Limb (tissue), 2 donors: ENCODE measurements around the gene GOLGA6L7.
"Not testable (repeated sequence)": the region's sequence is repeated elsewhere in the genome, so short reads cannot be mapped to it uniquely, and the experiment has no call there.

Experiments
- DNase-seq, 2 donors: peaks; one replicate each; pipeline ENCODE4 v3.0.0-alpha.2; 2016; ENCODE audit errors: extremely low spot score in 2 of 2

Gene GOLGA6L7

DNA sequence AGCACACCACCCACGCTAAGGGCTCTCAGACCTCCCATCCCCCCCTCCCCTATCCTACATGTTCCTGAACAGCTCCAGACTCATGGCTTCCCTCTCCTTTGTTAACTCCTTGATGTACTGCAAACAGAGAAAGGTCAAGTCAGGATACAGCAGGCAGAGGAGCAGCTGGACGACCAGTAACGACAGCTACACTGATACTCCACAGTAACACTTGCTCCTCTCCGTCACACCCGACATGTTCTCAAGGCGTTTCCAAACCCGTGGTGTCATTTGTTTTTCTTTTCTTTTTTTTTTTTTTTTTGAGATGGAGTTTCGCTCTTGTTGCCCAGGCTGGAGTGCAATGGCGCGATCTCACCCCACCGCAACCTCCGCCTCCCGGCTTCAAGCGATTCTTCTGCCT is 4.3 kb downstream of the GOLGA6L7 start:
- not testable (repeated sequence) for DNase-seq

DNA sequence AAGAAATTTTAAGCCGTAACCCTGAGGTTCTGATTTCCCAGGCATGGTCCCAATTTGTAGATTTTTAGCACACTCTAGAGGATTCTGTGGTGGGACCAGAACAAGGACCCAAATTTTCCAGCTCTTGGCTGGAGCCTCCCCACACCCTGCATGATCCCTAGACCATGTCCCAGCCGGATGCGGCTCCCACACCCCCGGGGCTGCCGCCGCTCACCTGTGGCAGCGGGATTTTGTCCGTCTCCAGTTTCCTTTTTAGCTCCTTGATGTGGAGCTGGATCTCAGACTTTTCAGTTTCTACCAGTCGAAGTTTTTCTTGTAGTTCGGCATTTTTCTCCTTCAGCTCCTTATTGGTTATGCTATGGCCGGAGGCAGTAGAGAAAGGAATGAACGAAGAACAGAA is 4.9 kb downstream of the GOLGA6L7 start:
- DNase-seq = not testable (repeated sequence)

DNA sequence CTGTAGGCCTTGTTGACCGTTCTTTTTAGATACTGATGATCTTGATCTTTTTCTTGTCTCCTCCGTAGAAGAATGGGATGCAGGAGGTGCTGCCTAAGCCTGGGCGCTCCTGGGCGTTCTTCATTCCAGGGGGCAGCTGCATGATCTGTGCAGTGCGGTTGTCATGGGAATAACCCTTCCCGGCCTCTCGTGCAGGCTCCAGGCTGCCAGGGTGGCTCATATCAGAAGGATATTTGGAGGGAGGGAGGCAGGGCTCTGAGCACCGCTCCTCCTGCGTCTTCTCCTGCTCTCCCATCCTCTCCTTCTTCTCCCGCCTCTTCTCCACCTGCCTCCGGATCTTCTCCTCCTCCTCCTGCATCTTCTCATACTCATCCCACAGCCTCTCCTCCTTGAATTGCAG is 6.2 kb downstream of the GOLGA6L7 start:
- DNase-seq = not testable (repeated sequence)

DNA sequence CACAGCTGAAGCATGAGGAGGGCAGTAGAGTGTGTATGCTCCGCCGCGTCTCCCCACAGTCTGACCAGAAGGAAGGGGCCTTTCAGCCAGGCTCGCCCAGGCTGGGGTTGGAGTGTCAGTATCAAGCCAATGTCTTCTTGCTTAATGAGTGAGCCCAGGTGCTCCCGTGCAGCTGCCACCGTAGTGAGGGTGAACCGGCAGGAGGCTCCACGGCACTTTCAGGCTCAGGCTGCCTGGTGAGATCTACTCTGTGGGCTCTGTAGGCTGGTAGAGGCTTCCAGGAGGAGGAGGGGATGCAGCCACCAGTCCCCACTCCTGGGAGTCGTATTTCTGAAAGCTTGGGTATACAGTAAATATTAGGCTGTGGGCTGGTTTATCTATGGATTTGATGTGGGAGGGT is 8.2 kb downstream of the GOLGA6L7 start:
- not testable (repeated sequence) for DNase-seq

DNA sequence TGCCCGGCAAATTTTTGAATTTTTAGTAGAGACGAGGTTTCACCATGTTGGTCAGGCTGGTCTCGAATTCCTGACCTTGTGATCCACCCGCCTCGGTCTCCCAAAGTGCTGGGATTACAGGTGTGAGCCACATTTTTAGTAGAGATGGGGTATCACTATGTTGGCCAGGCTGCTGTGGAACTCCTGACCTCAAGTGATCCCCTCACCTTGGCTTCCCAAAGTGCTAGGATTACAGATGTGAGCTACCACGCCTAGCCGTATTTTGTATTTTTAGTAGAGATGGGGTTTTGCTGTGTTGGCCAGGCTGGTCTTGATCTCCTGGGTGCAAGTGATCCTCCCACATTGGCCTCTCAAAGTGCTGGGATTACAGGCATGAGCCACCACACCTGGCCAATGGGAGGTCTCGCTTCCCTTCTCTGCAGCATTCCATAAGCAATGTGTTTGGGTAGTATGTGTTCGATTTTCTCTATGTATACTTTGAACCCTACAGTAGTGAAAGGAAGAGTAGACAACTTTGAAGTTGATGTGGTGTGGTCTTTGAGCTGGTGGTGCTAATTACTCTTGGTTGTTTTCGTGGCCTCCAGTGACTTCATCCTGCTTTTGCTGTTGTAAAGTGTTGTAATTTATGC is 13.4 kb downstream of the GOLGA6L7 start:
- not testable (repeated sequence) for DNase-seq

DNA sequence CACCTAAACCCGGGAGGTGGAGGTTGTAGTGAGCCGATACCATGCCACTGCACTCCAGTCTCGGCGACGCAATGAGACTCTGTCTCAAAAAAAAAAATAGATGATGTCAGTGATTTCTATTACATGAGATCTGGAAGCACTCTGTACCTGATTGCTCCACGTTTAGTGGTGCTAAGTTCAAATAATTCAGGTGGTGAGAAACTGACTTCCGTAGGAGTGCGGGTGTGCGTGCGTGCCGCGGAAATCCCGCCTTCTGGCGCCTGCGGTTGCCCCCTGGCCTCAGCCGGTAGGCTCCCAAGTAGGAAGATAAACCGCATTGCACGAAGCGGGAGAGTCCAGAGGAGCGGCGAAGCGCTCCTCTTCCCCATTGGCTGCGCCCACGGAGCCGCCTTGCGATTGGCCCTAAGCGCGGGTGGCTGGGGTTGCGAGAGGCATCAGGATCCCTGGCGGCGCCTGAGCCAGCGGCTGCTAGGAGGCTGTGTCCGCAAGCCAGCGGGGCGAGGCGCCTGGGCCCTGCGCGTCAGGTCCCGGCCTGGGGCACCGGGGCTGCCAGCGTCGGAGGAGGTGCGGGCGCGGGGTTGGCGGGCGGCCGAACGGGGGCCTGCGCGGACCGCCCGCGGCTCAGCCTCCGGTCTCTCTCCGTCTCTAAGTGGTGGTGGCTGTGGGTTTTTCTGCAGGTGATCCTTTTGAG is 16.4 kb downstream of the GOLGA6L7 start:
- peak; percentile 34 to 81 for DNase-seq

DNA sequence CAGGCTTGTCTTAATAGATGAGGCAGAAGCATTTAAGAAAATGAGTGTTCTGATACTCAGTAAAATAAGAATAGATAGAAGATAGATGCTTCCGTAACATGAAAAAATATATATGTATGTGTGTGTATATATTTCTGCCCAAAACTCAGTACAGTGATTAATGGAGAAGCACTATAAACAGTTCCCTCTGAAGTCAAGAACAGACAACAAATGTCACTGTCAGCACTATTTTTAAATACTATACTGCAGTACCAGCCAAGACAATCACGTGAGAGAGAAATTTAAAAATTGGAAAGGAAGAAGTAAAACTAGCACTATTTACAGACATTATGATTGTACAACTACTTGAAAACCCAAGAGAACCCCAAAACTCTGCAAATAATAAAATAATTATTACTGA is 27.0 kb downstream of the GOLGA6L7 start:
- not testable (repeated sequence) for DNase-seq

DNA sequence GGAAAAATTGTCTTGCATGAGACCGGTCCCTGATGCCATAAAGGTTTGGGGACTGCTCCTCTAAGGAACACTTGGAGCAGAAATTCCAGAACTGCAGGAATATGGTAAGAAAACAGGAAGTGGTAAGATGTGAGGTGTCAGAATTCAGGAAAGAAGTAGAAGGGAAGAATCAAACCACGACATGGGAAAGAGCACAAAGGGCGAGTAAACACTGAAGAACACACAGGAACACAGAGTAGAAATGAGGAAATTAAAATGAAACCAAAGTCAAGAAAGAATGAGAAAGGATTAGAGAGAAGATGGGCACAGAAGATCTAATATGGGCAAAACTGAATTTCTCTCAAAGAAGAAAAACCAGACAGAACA is 28.5 kb downstream of the GOLGA6L7 start:
- not testable (repeated sequence) for DNase-seq

DNA sequence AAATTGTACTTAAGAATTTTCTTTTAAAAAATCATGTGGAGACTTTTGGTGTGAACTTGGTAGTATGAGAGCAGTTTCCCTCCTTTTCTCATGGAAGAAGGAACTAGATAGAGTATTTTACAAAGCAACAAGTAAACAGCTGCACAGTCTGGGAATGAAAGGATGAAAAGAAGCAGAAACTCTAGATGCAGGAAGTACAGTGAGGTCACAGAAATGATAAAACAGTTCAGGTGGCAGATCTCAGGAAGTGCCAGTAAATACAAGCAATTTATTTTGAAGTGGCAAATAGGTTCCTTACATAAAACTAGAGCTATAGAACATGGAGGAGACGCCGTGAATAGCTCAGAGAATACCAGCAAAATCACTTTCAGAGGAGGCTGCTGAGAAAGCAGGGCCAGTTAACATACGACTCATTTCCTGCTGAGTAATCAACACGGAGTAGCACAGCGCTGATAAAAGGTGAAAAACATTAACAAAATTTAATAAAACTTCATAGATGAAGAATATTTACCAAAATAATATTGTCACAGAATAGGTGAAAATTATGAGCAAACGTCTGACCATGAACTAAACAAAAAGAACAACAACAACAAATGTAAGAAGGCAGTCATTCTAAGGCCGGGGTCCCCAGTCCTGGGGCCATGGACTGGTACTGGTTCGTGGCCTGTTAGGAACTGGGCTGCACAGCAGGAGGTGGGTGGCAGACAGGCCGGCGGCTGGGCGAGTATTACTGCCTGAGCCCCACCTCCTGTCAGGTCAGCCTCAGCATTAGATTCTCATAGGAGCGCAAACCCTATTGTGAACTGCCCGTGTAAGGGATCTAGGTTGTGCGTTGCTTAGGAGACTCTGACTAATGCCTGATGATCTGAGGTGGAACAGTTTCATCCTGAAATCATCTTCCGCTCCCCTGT is 29.2 kb downstream of the GOLGA6L7 start:
- DNase-seq = not testable (repeated sequence)

DNA sequence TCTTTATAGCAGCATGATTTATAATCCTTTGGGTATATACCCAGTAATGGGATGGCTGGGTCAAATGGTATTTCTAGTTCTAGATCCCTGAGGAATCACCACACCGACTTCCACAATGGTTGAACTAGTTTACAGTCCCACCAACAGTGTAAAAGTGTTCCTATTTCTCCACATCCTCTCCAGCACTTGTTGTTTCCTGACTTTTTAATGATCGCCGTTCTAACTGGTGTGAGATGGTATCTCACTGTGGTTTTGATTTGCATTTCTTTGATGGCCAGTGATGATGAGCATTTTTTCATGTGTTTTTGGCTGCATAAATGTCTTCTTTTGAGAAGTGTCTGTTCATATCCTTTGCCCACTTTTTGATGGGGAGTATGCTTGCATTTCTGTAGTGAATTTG is 30.3 kb downstream of the GOLGA6L7 start:
- not testable (repeated sequence) for DNase-seq

DNA sequence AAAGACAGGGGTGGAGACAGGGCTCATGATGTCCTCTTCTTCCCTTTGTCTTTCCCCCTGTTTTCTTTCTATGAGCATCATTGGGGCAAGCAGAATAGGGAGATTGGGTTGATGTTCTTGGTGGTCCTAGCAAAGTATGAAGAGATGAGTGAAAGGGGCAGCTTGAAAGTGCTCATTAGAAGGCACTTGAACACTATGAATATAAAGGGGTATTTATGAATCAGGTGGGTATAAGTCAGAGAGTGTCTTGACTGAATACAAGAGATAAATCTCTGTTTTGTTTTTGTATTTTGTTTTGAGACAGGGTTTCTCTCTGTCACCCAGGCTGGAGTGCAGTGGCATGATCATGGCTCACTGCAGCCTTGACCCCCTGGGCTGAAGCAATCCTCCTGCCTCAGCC is 34.4 kb downstream of the GOLGA6L7 start:
- DNase-seq = not testable (repeated sequence)

DNA sequence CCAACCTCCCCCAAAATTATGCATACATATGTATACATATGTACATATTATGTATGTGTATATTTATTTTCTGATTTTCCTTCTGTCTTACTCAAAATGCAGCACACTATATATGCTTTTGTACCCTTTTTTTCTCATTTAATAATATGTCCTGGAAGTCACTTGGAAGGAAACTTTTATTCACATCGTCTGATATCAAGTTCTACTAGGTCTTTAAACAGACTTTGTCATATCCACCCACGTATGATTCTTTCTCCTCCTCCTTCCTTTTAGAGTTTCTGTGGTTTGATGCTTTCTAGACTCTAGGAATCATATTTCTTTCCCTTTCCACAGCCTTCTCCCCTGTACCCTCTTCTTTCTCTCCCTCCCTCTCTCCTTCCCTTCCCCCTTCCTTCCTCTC is 35.1 kb downstream of the GOLGA6L7 start:
- DNase-seq = not testable (repeated sequence)

DNA sequence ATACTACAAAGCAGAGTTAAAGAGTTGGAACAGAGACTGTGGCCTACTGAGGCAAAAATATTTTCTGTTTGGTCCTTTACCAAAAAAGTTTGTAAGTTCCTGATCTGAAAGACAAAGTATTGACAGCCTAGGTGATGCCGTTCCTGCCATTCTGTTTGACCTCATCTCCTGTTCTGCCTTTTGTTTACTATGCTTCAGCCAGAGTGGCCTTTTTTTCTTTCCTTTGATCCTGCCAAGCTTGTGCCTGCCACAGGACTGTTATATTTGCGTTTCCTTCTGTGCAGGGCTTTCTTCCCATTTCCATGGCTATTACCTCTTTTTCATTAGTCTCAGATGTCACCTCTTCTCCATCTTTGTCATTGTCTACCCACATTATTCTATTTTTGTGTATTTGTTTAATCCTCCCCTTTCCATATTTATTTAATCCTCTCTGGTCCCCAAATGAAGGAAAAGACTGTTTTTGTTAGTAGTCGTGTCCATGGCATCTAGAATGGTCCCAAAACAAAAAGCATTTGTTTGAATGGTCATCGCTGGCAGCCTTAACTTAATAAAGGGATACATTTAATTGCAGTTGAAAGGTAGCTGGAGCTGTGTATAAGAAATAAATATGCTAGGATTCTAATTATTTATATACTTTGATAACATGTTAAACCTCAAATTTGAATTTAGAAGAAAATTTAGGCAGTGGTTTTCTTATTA is 36.4 kb downstream of the GOLGA6L7 start:
- DNase-seq = not testable (repeated sequence)

DNA sequence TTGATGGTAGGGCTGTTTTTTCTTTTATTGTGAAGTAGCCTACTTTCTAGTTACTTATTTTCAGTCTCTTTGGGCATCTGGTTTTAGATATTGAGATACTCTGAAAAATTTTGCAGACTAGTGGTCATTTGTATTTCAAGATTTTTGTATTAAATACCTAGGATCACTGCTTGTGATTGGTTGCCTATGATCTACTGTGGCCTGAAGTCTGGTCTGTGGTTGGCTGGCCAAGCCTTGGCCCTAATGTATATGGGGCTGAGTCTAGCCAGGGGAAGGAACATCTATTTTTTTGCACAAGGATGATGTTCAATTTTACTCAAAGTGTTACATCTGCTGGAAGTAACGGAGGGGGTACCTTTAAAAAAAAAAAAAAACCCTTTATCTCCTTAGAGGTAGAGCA is 38.0 kb downstream of the GOLGA6L7 start:
- not testable (repeated sequence) for DNase-seq

DNA sequence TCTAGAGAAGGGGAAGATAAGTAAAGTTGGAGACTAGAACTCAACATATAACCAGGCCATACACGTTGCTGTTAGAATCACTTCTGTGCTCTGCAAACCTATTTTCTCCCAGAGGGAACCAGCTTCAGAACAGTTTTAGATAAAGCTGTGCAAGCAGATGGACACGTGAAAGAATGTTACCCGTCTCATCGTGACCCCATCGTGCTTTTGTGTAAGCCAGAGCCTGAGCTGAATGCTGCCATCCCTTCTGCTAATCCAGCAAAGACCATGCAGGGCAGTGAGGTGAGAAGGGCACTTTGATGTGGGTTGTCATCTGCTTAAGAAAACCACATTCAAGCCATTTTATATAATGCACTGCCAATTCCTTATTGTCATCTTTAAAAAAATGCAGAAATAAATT is 40.3 kb downstream of the GOLGA6L7 start:
- DNase-seq = not testable (repeated sequence)

DNA sequence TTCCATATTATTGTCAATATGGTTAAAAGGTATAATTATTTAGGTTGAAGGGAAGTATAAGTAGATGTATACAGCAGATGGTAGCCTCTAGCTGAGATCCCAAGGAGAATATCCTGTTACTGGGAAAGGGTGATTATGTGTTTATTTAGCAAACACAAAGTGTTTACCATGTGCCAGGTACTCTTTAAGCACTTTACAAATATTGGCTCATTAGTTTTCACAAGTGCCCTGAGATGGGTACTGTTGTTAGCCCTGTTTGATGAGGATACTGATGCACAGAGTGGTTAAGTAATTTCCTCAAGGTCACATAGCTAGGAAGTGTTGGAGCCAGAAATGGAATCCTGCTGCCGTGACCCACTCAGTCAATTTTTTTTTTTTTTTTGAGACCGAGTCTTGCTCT is 48.1 kb downstream of the GOLGA6L7 start:
- not testable (repeated sequence) for DNase-seq

DNA sequence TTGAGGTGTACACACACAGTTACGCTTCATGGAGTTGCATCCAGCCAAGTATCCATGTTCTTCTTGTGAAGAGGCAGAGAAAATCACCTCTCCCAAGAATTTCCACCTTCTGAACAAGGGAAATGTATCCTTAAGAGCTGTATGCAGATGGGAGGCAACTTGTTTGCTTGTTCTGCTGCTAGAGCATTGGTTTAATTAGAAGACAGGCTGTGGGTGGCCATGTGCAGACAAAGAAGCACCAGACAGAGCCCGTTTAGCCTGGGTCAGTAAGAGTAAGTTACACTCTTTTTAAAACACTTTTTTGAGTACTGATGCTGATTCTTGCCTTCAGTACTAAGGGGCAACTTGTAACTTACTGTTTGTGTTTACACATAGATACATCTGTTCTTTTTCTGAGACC is 50.2 kb downstream of the GOLGA6L7 start:
- DNase-seq = not testable (repeated sequence)

DNA sequence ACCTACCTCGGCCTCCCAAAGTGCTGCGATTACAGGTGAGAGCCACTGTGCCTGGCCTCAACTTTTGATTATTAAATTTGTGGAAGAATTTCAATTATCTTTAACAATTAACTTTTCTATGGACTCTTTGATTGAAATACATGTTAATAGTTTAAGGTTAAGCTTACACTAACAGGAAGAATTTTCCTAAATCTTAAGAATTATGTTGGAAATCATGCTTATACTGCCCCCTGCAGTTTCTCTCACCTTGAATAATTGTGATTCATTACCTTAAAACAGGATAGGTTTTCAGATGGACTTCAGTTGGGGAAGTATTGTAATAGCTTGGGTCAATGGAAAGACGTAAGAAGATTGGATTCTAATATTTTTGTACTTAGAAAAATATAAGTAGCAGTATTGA is 54.2 kb downstream of the GOLGA6L7 start:
- not testable (repeated sequence) for DNase-seq
